K562 (cell line): ENCODE measurements around the gene HSF5. TPM values are rescaled to one million over a fixed set of nuclear protein-coding genes. Genes with fewer than 3 reads are reported as not detected.

Experiments used
- BCLAF1 ChIP-seq, 2 experiments: fragments of 450-650 bp in 1 of 2; IDR thresholded peaks; 2 replicates each; pipeline ENCODE4 v1.6.1; 2011 to 2017; ENCODE audit warnings: low read depth in 2 of 2, antibody characterized with exemption in 1 of 2, borderline replicate concordance in 1 of 2, low read length in 1 of 2, mild to moderate bottlenecking in 1 of 2, mixed read lengths in 1 of 2; ENCODE audit not compliant: control insufficient read depth in 1 of 2
- CBX5 ChIP-seq: IDR thresholded peaks from 2 replicates; pipeline ENCODE4 v1.6.1; 2014; ENCODE audit warnings: low read depth, borderline replicate concordance
- CCAR2 ChIP-seq: fragments of 200-400 bp; formaldehyde crosslinking; IDR thresholded peaks from 2 replicates; pipeline ENCODE4 v1.6.1; 2017; ENCODE audit warnings: mild to moderate bottlenecking, low read depth, low read length
- DIDO1 ChIP-seq: fragments of 450-650 bp; IDR thresholded peaks from 2 replicates; pipeline ENCODE4 v1.6.1; 2016; ENCODE audit warnings: low read depth, missing biosample characterization, missing genetic modification characterization
- ESRRA ChIP-seq: fragments of 450-650 bp; IDR thresholded peaks from 2 replicates; pipeline ENCODE4 v1.6.1; 2014; ENCODE audit warnings: low read depth, mild to moderate bottlenecking, moderate library complexity, borderline replicate concordance
- EWSR1 ChIP-seq: fragments of 450-650 bp; IDR thresholded peaks from 2 replicates; pipeline ENCODE4 v1.6.1; 2018; ENCODE audit warnings: borderline replicate concordance, mild to moderate bottlenecking, low read depth, moderate library complexity; ENCODE audit not compliant: partially characterized antibody
- HDGF ChIP-seq: fragments of 450-650 bp; IDR thresholded peaks from 2 replicates; pipeline ENCODE4 v1.6.1; 2016
- HNRNPLL ChIP-seq: fragments of 200-400 bp; formaldehyde crosslinking; IDR thresholded peaks from 2 replicates; pipeline ENCODE4 v1.6.1; 2017; ENCODE audit warnings: low read length, low read depth, mild to moderate bottlenecking; ENCODE audit not compliant: poor library complexity, severe bottlenecking
- LEF1 ChIP-seq: fragments of 450-650 bp; IDR thresholded peaks from 2 replicates; pipeline ENCODE4 v1.6.1; 2016; ENCODE audit warnings: mild to moderate bottlenecking
- MAX ChIP-seq: sonication (generic); formaldehyde crosslinking; IDR thresholded peaks from 2 replicates; pipeline ENCODE4 v1.9.0; 2022; ENCODE audit warnings: mild to moderate bottlenecking, missing genetic modification reagents
- MBD2 ChIP-seq: sonication (generic); IDR thresholded peaks from 2 replicates; pipeline ENCODE4 v1.6.1; 2016; ENCODE audit warnings: low read depth, borderline replicate concordance
- MEIS2 ChIP-seq: fragments of 450-650 bp; IDR thresholded peaks from 2 replicates; pipeline ENCODE4 v1.6.1; 2014; ENCODE audit warnings: mild to moderate bottlenecking; ENCODE audit not compliant: partially characterized antibody
- NEUROD1 ChIP-seq: fragments of 150-350 bp; IDR thresholded peaks from 2 replicates; pipeline ENCODE4 v1.6.1; 2014; ENCODE audit warnings: borderline replicate concordance, low read length, low read depth; ENCODE audit not compliant: partially characterized antibody
- PATZ1 ChIP-seq: fragments of 250-450 bp; sonication (Bioruptor Pico); IDR thresholded peaks from 2 replicates; pipeline ENCODE4 v1.5.0; 2020; ENCODE audit warnings: mild to moderate bottlenecking, borderline replicate concordance
- RUNX1 ChIP-seq: sonication (generic); IDR thresholded peaks from 2 replicates; pipeline ENCODE4 v1.6.1; 2016; ENCODE audit warnings: antibody characterized with exemption, low read depth
- SMAD2 ChIP-seq: fragments of 150-350 bp; IDR thresholded peaks from 2 replicates; pipeline ENCODE4 v1.6.1; 2014; ENCODE audit warnings: low read depth, mild to moderate bottlenecking, low read length
- SMARCB1 ChIP-seq: IDR thresholded peaks from 2 replicates; pipeline ENCODE4 v1.6.1; 2011; ENCODE audit warnings: improper control_type of control experiment, low read depth; ENCODE audit not compliant: insufficient read length
- TEAD4 ChIP-seq, 2 experiments: sonication (generic) in 1 of 2; formaldehyde crosslinking in 1 of 2; IDR thresholded peaks; 2 replicates each; pipeline versions ENCODE4 v1.6.1 to v1.8.0; 2012 to 2022; ENCODE audit warnings: borderline replicate concordance in 1 of 2, inconsistent platforms in 1 of 2, low read length in 1 of 2, mild to moderate bottlenecking in 1 of 2, missing genetic modification reagents in 1 of 2
- TOE1 ChIP-seq, 2 experiments: fragments of 450-650 bp in 1 of 2; sonication (generic) in 1 of 2; formaldehyde crosslinking in 1 of 2; IDR thresholded peaks; 2 replicates each; pipeline versions ENCODE4 v1.7.1 to v1.8.0; 2016 to 2022; ENCODE audit warnings: borderline replicate concordance in 2 of 2, mild to moderate bottlenecking in 2 of 2, antibody characterized with exemption in 1 of 2, inconsistent platforms in 1 of 2, low read depth in 1 of 2, missing genetic modification reagents in 1 of 2, moderate library complexity in 1 of 2
- TRIM28 ChIP-seq: fragments of 450-650 bp; IDR thresholded peaks from 2 replicates; pipeline ENCODE4 v1.6.1; 2017
- ZFP1 ChIP-seq: fragments of 450-650 bp; formaldehyde crosslinking; IDR thresholded peaks from 2 replicates; pipeline ENCODE4 v1.4.0; 2020; ENCODE audit warnings: mild to moderate bottlenecking, mixed read lengths
- ZFP36 ChIP-seq: fragments of 150-350 bp; IDR thresholded peaks from 2 replicates; pipeline ENCODE4 v1.6.1; 2018; ENCODE audit warnings: low read length, low read depth; ENCODE audit not compliant: partially characterized antibody
- ZKSCAN8 ChIP-seq: fragments of 200-800 bp; sonication (Bioruptor generic); IDR thresholded peaks from 2 replicates; pipeline ENCODE4 v1.6.1; 2016; ENCODE audit warnings: missing genetic modification characterization, missing compliant biosample characterization
- ZNF766 ChIP-seq: fragments of 200-800 bp; sonication (Bioruptor generic); conservative IDR thresholded peaks from 2 replicates; pipeline ENCODE4 v1.6.1; 2016; ENCODE audit warnings: missing genetic modification characterization, missing compliant biosample characterization
- ZNF780A ChIP-seq: fragments of 250-450 bp; sonication (Bioruptor Pico); IDR thresholded peaks from 2 replicates; pipeline ENCODE4 v1.5.0; 2021; ENCODE audit warnings: mild to moderate bottlenecking
- polyA plus RNA-seq, 8 experiments: library from polyadenylated mRNA; depleted of rRNA in 4 of 8; stranded (reverse) in 5 of 8; unstranded in 3 of 8; fragments of >200 nt; fragmentation: Nextera tagmentation in 2 of 8; fragmentation: Illumina TruSeq in 1 of 8; extraction: Ambion mirVana in 2 of 8; extraction: Trizol in 1 of 8; gene quantifications; 2 replicates each; pipeline versions ENCODE4 v1.2.1 to v1.2.3, GENCODE V29; 2011 to 2014; ENCODE audit warnings: inconsistent platforms in 1 of 8, missing spikeins in 1 of 8
- total RNA-seq, 7 experiments: library from RNA; depleted of rRNA in 6 of 7; stranded (reverse); fragments of >200 nt in 6 of 7; fragmentation: Illumina TruSeq in 2 of 7; extraction: Trizol in 2 of 7; gene quantifications; 2 replicates each; pipeline versions ENCODE4 v1.2.1 to v1.2.3, GENCODE V29; 2011 to 2021; ENCODE audit warnings: low replicate concordance in 1 of 7

HSF5 gene
- total and polyA plus RNA-seq, 9 of the 15 experiments (the other 6 are each of a cell fraction or from before 2014, with no cell fraction given) = 0.04 TPM; not detected in 8

GRCh38 chr17:58402047-58402446 lies 86.2 kb downstream of the HSF5 start (continued):
- TF ChIP-seq ESRRA (peak; percentile 60; the same call in 1 of the 2 replicates), LEF1 (no peak), NEUROD1 (no peak), TEAD4 (IDR thresholded peaks at IDR 0.05; ENCODE audit: low read length) (peak; percentile 12; the same call in 1 of the 2 replicates), TEAD4 (CRISPR knock-in tag; IDR thresholded peaks at IDR 0.05; ENCODE audit: borderline replicate concordance) (no peak), ZNF780A (CRISPR knock-in tag) (no peak), SMARCB1 (no peak), MAX (CRISPR knock-in tag) (no peak), HNRNPLL (no peak), EWSR1 (no peak), TRIM28 (no peak), TOE1 (IDR thresholded peaks at IDR 0.05; ENCODE audit: borderline replicate concordance) (no peak), TOE1 (CRISPR knock-in tag; IDR thresholded peaks at IDR 0.05; ENCODE audit: borderline replicate concordance, low read depth) (no peak), MBD2 (no peak), MEIS2 (peak; percentile 90), DIDO1 (tag) (no peak), ZNF766 (CRISPR knock-in tag) (no peak), CCAR2 (no peak), HDGF (no peak), ZFP1 (CRISPR knock-in tag) (no peak), ZFP36 (no peak), BCLAF1 (IDR thresholded peaks at IDR 0.05; ENCODE audit: borderline replicate concordance in 1 of 2, control insufficient read depth in 1 of 2, low read depth in 2 of 2, low read length in 1 of 2) (no peak), ZKSCAN8 (no peak), SMAD2 (no peak), CBX5 (no peak), PATZ1 (CRISPR knock-in tag) (no peak), RUNX1 (no peak)
